Middle frontal gyrus (tissue), 1 donor: Measurements from ENCODE around the gene TMEM121B.

Experiments used
- DNase-seq: peaks from one replicate; pipeline ENCODE4 v3.0.0-alpha.2; 2015; ENCODE audit warnings: low spot score; ENCODE audit errors: extremely low spot score

The TMEM121B gene

GRCh38 chr22:17091851-17092250 lies 29.3 kb downstream of the TMEM121B start:
- DNase-seq, result no peak

DNA sequence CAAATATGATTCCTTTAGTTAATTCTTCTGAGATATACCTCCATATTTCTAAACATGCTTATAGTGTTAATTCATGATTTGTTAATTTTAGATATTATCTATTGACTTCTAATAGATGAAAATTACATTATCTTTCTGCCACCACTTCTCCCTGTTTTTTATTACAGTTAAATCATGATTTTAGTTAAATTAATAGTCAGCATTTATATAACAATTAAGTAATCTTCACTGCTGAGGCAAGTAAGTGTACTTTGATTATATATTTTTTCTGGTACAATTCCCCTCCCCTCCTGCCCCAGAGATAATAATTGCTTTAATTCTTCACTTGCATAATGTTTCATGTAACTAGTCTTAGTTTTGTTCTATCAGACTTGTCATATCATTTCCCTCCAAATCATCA lies 30.6 kb downstream of the TMEM121B start:
- DNase-seq, result no peak

- DNase-seq, result no peak
These were observed 33.5 kb downstream of the TMEM121B start for GRCh38 chr22:17087498-17088131.

GRCh38 chr22:17086788-17087497 lies 34.2 kb downstream of the TMEM121B start:
- no peak for DNase-seq

DNA sequence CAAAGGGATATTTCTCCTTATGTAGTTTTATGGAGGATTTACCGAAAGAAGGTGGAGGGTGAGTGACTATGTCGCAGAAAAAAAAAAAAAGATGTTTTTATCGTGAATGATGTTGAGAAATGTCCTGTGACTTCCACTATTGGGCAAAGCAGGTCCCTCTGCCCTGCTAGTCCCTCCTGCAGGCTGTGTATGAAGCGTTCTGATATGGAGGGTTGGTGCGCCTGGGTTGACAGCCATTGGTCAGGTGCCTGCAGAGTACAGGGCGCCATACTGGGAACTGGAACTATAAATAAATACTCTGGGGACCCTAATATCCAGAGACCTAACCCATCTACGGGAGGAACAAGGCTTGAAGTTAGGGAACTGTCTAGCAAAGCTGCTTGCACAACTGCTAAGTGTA lies 34.9 kb downstream of the TMEM121B start:
- DNase-seq, result no peak

DNA sequence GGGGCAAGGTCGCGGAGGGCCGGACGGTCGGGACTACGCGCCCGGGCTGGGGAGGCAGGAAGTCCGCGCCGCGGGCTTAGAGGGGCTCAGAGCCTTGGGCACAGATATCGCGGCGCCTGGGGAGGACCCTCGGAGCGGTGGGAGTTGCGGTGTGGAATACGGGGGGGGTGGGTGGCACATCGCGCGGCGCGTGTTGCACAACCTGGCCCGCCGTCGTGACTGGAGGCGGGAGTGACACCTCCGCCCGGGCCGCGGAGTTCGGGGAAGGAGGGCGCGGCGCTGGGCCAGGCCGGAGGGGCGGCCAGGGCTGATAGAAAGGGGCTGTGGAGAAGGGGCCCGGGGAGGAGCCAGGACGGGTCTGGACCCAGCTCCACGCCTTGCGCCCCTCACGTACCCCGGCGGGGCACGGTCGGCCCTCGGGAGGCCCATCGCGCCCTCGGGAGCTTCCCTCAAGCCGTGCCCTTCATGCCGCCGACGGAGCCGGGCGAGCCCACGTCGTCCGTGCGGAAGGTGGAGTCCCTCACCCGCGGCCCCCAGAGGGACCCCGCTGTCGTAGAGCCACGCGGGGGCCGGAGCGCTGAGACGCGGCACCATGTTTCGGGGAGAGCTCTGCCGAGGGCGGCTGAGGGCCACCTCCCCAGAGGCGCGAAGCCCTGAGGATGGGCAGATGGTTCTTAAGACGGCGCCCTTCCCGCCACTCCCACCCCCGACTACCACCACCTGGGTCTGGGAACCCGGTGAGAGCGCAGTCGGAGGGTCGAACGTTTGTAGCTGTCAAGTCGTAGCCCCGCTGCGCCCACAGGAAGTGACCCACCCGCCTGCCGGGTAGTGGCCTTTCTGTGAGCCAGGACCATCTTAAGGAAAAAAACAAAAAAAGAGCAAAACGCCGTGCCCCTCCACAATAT lies 35.6 kb downstream of the TMEM121B start:
- no peak for DNase-seq

DNA sequence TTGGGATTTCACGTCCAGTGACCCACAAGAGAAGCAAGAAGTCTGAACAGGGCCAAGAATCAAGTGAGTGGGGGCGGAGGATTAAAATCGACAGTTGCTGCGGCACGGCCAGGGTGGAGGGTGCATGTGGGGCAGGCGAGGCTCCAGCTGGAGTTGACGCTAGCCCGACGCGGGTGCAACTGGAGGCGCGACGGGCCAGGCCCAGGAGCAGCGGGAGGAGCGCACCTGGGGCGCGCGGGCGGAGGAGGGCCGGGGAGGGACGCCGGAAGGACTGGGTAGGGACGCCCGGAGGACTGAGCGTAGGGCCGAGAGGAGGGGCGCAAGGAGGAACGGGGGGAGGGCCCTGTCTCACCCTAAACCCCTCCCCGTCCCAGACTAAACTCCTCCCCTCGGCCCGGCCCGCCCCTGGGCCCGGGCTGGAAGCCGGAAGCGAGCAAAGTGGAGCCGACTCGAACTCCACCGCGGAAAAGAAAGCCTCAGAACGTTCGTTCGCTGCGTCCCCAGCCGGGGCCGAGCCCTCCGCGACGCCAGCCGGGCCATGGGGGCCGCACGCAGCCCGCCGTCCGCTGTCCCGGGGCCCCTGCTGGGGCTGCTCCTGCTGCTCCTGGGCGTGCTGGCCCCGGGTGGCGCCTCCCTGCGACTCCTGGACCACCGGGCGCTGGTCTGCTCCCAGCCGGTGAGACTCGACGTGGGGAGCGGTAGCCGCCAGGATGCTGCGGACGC lies 36.4 kb downstream of the TMEM121B start, which contains the start of gene IL17RA:
IL17RA (plus strand) TSS at position 447 of the 723 bp plus-strand sequence; CDS start at position 539, 92 bp downstream.
- peak; percentile 12 for DNase-seq

DNA sequence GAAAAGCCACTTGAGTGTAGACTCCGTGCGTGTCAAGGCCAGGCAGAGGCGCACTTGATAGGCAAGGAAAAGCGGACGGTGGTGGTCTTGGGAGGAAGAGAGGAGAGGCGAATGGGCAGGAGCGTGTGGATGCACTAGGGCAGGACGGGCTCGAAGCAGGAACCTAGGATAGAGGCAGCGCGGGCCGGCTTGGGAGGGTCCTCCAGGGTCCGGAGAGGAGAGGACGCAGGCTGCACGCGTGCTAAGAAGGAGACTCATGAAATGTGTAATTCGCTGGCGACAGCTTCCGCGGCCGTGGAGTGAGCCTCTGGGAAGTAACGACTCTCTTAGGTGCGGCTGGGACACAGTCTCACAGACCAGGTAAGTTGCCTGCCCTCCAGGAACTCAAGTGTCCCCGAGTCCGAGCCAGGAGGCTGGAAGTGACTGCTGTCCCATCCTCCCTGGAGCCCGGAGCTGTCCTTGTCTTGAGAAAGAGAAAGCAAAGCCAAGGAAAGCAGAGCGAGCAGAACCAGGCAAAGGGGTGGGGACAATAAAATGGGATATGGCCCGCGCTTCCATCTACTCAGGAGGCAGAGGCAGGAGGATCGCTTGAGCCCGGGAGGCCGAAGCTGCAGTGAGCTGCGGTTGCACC lies 37.2 kb downstream of the TMEM121B start:
- DNase-seq, result no peak

GRCh38 chr22:17083255-17083654 lies 37.9 kb downstream of the TMEM121B start:
- no peak for DNase-seq

GRCh38 chr22:17079572-17079971 lies 41.6 kb downstream of the TMEM121B start:
- no peak for DNase-seq

GRCh38 chr22:17077255-17077654 lies 43.9 kb downstream of the TMEM121B start:
- DNase-seq, result no peak

DNA sequence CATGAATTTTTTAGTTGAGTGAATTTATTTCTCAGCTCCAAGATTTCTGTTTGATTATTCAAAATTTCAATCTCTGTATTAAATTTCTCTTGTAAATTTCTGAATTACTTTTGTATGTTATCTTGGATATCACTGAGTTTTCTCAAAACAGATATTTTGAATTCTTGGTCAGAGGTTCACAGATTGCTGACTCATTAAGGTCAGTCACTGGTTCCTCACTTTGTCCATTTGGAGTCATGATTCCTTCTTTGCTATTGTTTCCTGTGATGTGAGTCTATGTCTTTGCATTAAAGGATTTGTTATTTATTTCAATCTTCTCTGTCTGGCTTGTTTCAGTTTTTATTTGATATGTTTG lies 46.5 kb downstream of the TMEM121B start:
- DNase-seq, result no peak

GRCh38 chr22:17072877-17073276 lies 48.3 kb downstream of the TMEM121B start:
- no peak for DNase-seq
